K562 (cell line): ENCODE results near the gene TECPR1. TPM values are rescaled to one million over a fixed set of nuclear protein-coding genes. Genes with fewer than 3 reads are reported as not detected.

Experiments used
- DMBX1 ChIP-seq: fragments of 250-450 bp; sonication (Bioruptor Pico); IDR thresholded peaks from 2 replicates; pipeline ENCODE4 v1.8.0; 2022; ENCODE audit warnings: inconsistent platforms, mild to moderate bottlenecking, moderate library complexity, borderline replicate concordance
- E2F6 ChIP-seq, 2 experiments: IDR thresholded peaks; 2 replicates each; pipeline ENCODE4 v1.6.1; 2011; ENCODE audit warnings: borderline replicate concordance in 1 of 2, control low read depth in 1 of 2, low read depth in 1 of 2, low read length in 1 of 2, mild to moderate bottlenecking in 1 of 2, mixed read lengths in 1 of 2, moderate library complexity in 1 of 2; ENCODE audit not compliant: insufficient read depth in 1 of 2, insufficient read length in 1 of 2, poor library complexity in 1 of 2, severe bottlenecking in 1 of 2; ENCODE audit errors: extremely low read depth in 1 of 2
- EGR1 ChIP-seq: fragments of 450-650 bp; conservative IDR thresholded peaks from 2 replicates; pipeline ENCODE4 v1.6.1; 2017; ENCODE audit warnings: mild to moderate bottlenecking
- ELF2 ChIP-seq: fragments of 250-450 bp; sonication (Bioruptor Pico); IDR thresholded peaks from 2 replicates; pipeline ENCODE4 v1.5.0; 2021; ENCODE audit warnings: mild to moderate bottlenecking
- ETV1 ChIP-seq: fragments of 450-650 bp; conservative IDR thresholded peaks from 2 replicates; pipeline ENCODE4 v1.6.1; 2016; ENCODE audit warnings: missing genetic modification characterization, control low read depth, low read depth, missing compliant biosample characterization
- GABPA ChIP-seq: fragments of 200-800 bp; sonication (Bioruptor generic); conservative IDR thresholded peaks from 2 replicates; pipeline ENCODE4 v1.6.1; 2016; ENCODE audit warnings: low read depth, missing genetic modification characterization, missing compliant biosample characterization
- PHB ChIP-seq: fragments of 250-450 bp; sonication (Bioruptor Pico); IDR thresholded peaks from 2 replicates; pipeline ENCODE4 v1.5.0; 2021
- SUPT5H ChIP-seq: fragments of 450-650 bp; IDR thresholded peaks from 2 replicates; pipeline ENCODE4 v1.6.1; 2016
- UBTF ChIP-seq, 2 experiments: IDR thresholded peaks; 2 replicates each; pipeline ENCODE4 v1.6.1; 2012; ENCODE audit warnings: improper control_type of control experiment in 2 of 2, low read depth in 2 of 2, low read length in 2 of 2, borderline replicate concordance in 1 of 2
- ZNF175 ChIP-seq: fragments of 200-800 bp; sonication (Bioruptor generic); IDR thresholded peaks from 2 replicates; pipeline ENCODE4 v1.6.1; 2016; ENCODE audit warnings: low read depth, mild to moderate bottlenecking, missing genetic modification characterization, missing compliant biosample characterization
- ZNF318 ChIP-seq, 2 experiments: fragments of 450-650 bp; IDR thresholded peaks; 2 replicates each; pipeline ENCODE4 v1.6.1; 2016; ENCODE audit warnings: mild to moderate bottlenecking in 2 of 2, borderline replicate concordance in 1 of 2, low read depth in 1 of 2, moderate library complexity in 1 of 2
- ZNF551 ChIP-seq: fragments of 250-450 bp; sonication (Bioruptor Pico); IDR thresholded peaks from 2 replicates; pipeline ENCODE4 v1.5.0; 2021; ENCODE audit warnings: mild to moderate bottlenecking, moderate library complexity
- polyA plus RNA-seq, 8 experiments: library from polyadenylated mRNA; depleted of rRNA in 4 of 8; stranded (reverse) in 5 of 8; unstranded in 3 of 8; fragments of >200 nt; fragmentation: Nextera tagmentation in 2 of 8; fragmentation: Illumina TruSeq in 1 of 8; extraction: Ambion mirVana in 2 of 8; extraction: Trizol in 1 of 8; gene quantifications; 2 replicates each; pipeline versions ENCODE4 v1.2.1 to v1.2.3, GENCODE V29; 2011 to 2014; ENCODE audit warnings: inconsistent platforms in 1 of 8, missing spikeins in 1 of 8
- total RNA-seq, 7 experiments: library from RNA; depleted of rRNA in 6 of 7; stranded (reverse); fragments of >200 nt in 6 of 7; fragmentation: Illumina TruSeq in 2 of 7; extraction: Trizol in 2 of 7; gene quantifications; 2 replicates each; pipeline versions ENCODE4 v1.2.1 to v1.2.3, GENCODE V29; 2011 to 2021; ENCODE audit warnings: low replicate concordance in 1 of 7

Gene TECPR1
- total and polyA plus RNA-seq, 9 of the 15 experiments (the other 6 are each of a cell fraction or from before 2014, with no cell fraction given), result 0.17 to 15.0 (median 2.2) TPM

GRCh38 chr7:98251601-98252424 is at the start of gene TECPR1 (continued):
- TF ChIP-seq ZNF318 (IDR thresholded peaks at IDR 0.05; ENCODE audit: borderline replicate concordance in 1 of 2, low read depth in 1 of 2) (no peak), GABPA (tag) (peak; percentile 94), PHB (CRISPR knock-in tag) (no peak), ELF2 (CRISPR knock-in tag) (peak; percentile 89), EGR1 (peak; percentile 28; the same call in 1 of the 2 replicates), ZNF175 (CRISPR knock-in tag) (no peak), ZNF551 (CRISPR knock-in tag) (no peak), UBTF (IDR thresholded peaks at IDR 0.05; ENCODE audit: borderline replicate concordance in 1 of 2, low read depth in 2 of 2, low read length in 2 of 2) (no peak), DMBX1 (CRISPR knock-in tag) (no peak), ETV1 (tag) (0 out of 2 replicates have a peak, but pooled peaks have one; percentile 7), E2F6 (IDR thresholded peaks at IDR 0.05; ENCODE audit: borderline replicate concordance in 1 of 2, extremely low read depth in 1 of 2, insufficient read depth in 1 of 2, insufficient read length in 1 of 2, low read depth in 1 of 2, low read length in 1 of 2, poor library complexity in 1 of 2, severe bottlenecking in 1 of 2) (peak in 1 of 2 experiments; percentile 79), SUPT5H (no peak)
